Neural cell (in vitro differentiated cells): Measurements from ENCODE around the gene CNTN4. TPM values are rescaled to one million over a fixed set of nuclear protein-coding genes. Genes with fewer than 3 reads are reported as not detected.

Source experiments
- H2AFZ ChIP-seq: fragments of 200-600, 300-800 bp; sonication (generic), shearing (Covaris generic); 2 replicates; pipeline ENCODE4 v1.6.0; 2014; ENCODE audit warnings: low read depth, mild to moderate bottlenecking, antibody characterized with exemption, low read length, moderate library complexity
- H3F3A ChIP-seq: fragments of 200-600 bp; shearing (Covaris generic); 2 replicates; pipeline ENCODE4 v1.6.1; 2016; ENCODE audit warnings: mild to moderate bottlenecking, moderate library complexity, mixed read lengths, antibody characterized with exemption, low read length; ENCODE audit not compliant: insufficient read depth, poor library complexity, severe bottlenecking
- H3K27ac ChIP-seq: fragments of 200-600, 300-800 bp; sonication (generic), shearing (Covaris generic); 2 replicates; pipeline ENCODE4 v1.5.1; 2014; ENCODE audit warnings: mild to moderate bottlenecking, low read length, moderate library complexity
- H3K27me3 ChIP-seq: fragments of 300-800, 200-600 bp; sonication (generic), shearing (Covaris generic); 2 replicates; pipeline ENCODE4 v1.6.0; 2014; ENCODE audit warnings: mild to moderate bottlenecking, low read depth, low read length, moderate library complexity; ENCODE audit not compliant: insufficient read depth
- H3K36me3 ChIP-seq: fragments of 300-800, 200-600 bp; sonication (generic), shearing (Covaris generic); 2 replicates; pipeline ENCODE4 v1.5.1; 2014; ENCODE audit warnings: mild to moderate bottlenecking, antibody characterized with exemption, low read length, moderate library complexity; ENCODE audit not compliant: insufficient read depth
- H3K4me2 ChIP-seq: fragments of 300-800, 200-600 bp; sonication (generic), shearing (Covaris generic); 2 replicates; pipeline ENCODE4 v1.6.0; 2014; ENCODE audit warnings: mild to moderate bottlenecking, low read length
- H3K4me3 ChIP-seq: fragments of 300-800, 200-600 bp; sonication (generic), shearing (Covaris generic); 2 replicates; pipeline ENCODE4 v1.5.1; 2014; ENCODE audit warnings: mild to moderate bottlenecking, low read length, moderate library complexity
- H3K79me2 ChIP-seq: fragments of 200-600 bp; shearing (Covaris generic); replicated peaks from 2 replicates; pipeline ENCODE4 v1.6.0; 2014; ENCODE audit warnings: mild to moderate bottlenecking, low read length, moderate library complexity; ENCODE audit not compliant: insufficient read depth
- H3K9ac ChIP-seq: fragments of 300-800, 200-600 bp; sonication (generic), shearing (Covaris generic); 2 replicates; pipeline ENCODE4 v1.6.1; 2016; ENCODE audit warnings: mild to moderate bottlenecking, low read length, mixed read lengths
- H3K9me2 ChIP-seq: fragments of 200-600 bp; shearing (Covaris generic); 2 replicates; pipeline ENCODE4 v1.6.1; 2016; ENCODE audit warnings: mild to moderate bottlenecking, low read length, mixed read lengths; ENCODE audit not compliant: insufficient read depth
- H3K9me3 ChIP-seq: fragments of 200-600, 300-800 bp; sonication (generic), shearing (Covaris generic); 2 replicates; pipeline ENCODE4 v1.6.1; 2016; ENCODE audit warnings: mild to moderate bottlenecking, mixed run types, low read length, moderate library complexity, mixed read lengths
- H4K20me1 ChIP-seq: fragments of 200-600 bp; shearing (Covaris generic); 2 replicates; pipeline ENCODE4 v1.6.1; 2016; ENCODE audit warnings: mild to moderate bottlenecking, mixed run types; ENCODE audit not compliant: insufficient read depth
- CTCF ChIP-seq: fragments of 450-650 bp; IDR thresholded peaks from 2 replicates; pipeline ENCODE4 v1.5.1; 2014; ENCODE audit warnings: antibody characterized with exemption, mild to moderate bottlenecking, moderate library complexity; ENCODE audit not compliant: poor library complexity, severe bottlenecking
- EP300 ChIP-seq: fragments of 450-650 bp; conservative IDR thresholded peaks from 2 replicates; pipeline ENCODE4 v1.6.1; 2014; ENCODE audit warnings: antibody characterized with exemption, mild to moderate bottlenecking, moderate library complexity; ENCODE audit not compliant: poor library complexity, severe bottlenecking
- EZH2 ChIP-seq: fragments of 200-600, 300-800 bp; shearing (Covaris generic), sonication (generic); IDR thresholded peaks from 2 replicates; pipeline ENCODE4 v1.6.1; 2014; ENCODE audit warnings: antibody characterized with exemption, low read length, borderline replicate concordance, mild to moderate bottlenecking; ENCODE audit not compliant: insufficient read depth, poor library complexity, severe bottlenecking
- MXI1 ChIP-seq: fragments of 450-650 bp; conservative IDR thresholded peaks from 2 replicates; pipeline ENCODE4 v1.6.1; 2014; ENCODE audit warnings: antibody characterized with exemption, mild to moderate bottlenecking; ENCODE audit not compliant: poor library complexity, severe bottlenecking
- POLR2AphosphoS5 ChIP-seq: IDR thresholded peaks from 2 replicates; pipeline ENCODE4 v1.6.1; 2012
- RAD21 ChIP-seq: fragments of 450-650 bp; conservative IDR thresholded peaks from 2 replicates; pipeline ENCODE4 v1.6.1; 2014; ENCODE audit warnings: antibody characterized with exemption, mild to moderate bottlenecking, moderate library complexity
- SMC3 ChIP-seq: fragments of 450-650 bp; conservative IDR thresholded peaks from 2 replicates; pipeline ENCODE4 v1.6.1; 2014; ENCODE audit warnings: antibody characterized with exemption, mild to moderate bottlenecking, moderate library complexity; ENCODE audit not compliant: poor library complexity
- TAF1 ChIP-seq: IDR thresholded peaks from 2 replicates; pipeline ENCODE4 v1.6.1; 2012; ENCODE audit warnings: low read depth
- polyA plus RNA-seq: library from polyadenylated mRNA; depleted of rRNA; stranded (reverse); fragments of >200 nt; gene quantifications from 2 replicates; pipeline ENCODE4 v1.2.3, GENCODE V29; 2014
- TF ChIP-seq, protein P1 (sequence below): IDR thresholded peaks from 2 replicates; pipeline ENCODE4 v1.6.1; 2012; ENCODE audit warnings: borderline replicate concordance

Gene CNTN4
- polyA plus RNA-seq, 1 donor from 2014 or later, result 10.6 TPM

DNA sequence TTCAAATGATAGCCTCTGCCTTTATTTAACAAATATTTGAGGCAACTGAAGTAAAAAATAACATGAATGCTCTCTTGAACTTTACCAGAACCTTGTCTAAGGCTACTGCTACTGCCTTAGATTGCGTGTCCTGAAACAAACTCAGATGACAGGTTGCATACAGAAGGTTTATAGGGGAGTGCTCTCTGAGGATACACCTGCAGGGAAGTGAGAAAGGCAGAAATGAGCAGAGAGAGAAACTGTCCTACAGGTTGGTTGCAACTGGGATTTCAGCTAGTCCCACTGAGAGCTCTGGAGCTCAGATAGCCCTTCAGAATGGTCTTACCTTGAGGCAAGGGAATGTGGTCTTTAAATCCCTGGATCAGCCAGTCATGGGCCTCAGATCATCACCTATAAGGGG, 846.0 kb downstream of the CNTN4 start:
- H3F3A ChIP-seq, result no peaks in the 10 kb centered on the region
- no peaks in the 10 kb centered on the region for H3K27me3 ChIP-seq
- no peaks in the 10 kb centered on the region for H3K79me2 ChIP-seq
- no peak overlapping the region for H3K9ac ChIP-seq
- H3K4me3 ChIP-seq, result no peak overlapping the region
- H2AFZ ChIP-seq, result no peak overlapping the region
- no peaks in the 10 kb centered on the region for H3K9me3 ChIP-seq
- no peak overlapping the region for H3K27ac ChIP-seq
- no peak overlapping the region for H3K4me2 ChIP-seq
- no peaks in the 10 kb centered on the region for H3K9me2 ChIP-seq
- no peaks in the 10 kb centered on the region for H3K36me3 ChIP-seq
- H4K20me1 ChIP-seq, result no peaks in the 10 kb centered on the region
- TF ChIP-seq SMC3, result no peak
- TF ChIP-seq MXI1, result no peak
- TF ChIP-seq POLR2AphosphoS5, result no peak
- TF ChIP-seq RAD21, result no peak
- TF ChIP-seq CTCF, result no peak
- TF ChIP-seq, protein P1, sequence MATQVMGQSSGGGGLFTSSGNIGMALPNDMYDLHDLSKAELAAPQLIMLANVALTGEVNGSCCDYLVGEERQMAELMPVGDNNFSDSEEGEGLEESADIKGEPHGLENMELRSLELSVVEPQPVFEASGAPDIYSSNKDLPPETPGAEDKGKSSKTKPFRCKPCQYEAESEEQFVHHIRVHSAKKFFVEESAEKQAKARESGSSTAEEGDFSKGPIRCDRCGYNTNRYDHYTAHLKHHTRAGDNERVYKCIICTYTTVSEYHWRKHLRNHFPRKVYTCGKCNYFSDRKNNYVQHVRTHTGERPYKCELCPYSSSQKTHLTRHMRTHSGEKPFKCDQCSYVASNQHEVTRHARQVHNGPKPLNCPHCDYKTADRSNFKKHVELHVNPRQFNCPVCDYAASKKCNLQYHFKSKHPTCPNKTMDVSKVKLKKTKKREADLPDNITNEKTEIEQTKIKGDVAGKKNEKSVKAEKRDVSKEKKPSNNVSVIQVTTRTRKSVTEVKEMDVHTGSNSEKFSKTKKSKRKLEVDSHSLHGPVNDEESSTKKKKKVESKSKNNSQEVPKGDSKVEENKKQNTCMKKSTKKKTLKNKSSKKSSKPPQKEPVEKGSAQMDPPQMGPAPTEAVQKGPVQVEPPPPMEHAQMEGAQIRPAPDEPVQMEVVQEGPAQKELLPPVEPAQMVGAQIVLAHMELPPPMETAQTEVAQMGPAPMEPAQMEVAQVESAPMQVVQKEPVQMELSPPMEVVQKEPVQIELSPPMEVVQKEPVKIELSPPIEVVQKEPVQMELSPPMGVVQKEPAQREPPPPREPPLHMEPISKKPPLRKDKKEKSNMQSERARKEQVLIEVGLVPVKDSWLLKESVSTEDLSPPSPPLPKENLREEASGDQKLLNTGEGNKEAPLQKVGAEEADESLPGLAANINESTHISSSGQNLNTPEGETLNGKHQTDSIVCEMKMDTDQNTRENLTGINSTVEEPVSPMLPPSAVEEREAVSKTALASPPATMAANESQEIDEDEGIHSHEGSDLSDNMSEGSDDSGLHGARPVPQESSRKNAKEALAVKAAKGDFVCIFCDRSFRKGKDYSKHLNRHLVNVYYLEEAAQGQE, result no peak
- TF ChIP-seq EZH2, result no peak
- no peak for TF ChIP-seq TAF1
- TF ChIP-seq EP300, result no peak

DNA sequence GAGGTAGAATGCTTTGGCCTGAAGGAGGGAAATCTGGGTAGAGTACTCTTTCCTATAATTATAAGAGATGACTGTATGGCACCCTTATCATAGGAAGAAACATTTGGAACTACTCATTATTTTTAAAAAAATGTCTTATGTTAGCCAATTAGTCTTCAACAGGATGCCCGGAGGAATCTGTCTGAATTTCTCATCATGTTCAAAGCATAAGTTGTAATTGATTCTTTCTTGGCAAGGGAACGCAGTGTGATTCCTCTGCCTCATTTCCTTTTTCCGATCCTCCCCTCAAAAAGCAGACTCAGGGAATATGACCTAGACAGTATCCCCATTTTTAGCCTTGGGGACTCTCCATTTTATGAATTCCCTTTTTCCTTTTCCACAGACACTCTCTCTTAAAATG, 846.5 kb downstream of the CNTN4 start:
- TF ChIP-seq POLR2AphosphoS5 (no peak), EZH2 (no peak)
- H3K27me3 ChIP-seq, result no peaks in the 10 kb centered on the region
- H2AFZ ChIP-seq, result no peak overlapping the region
- no peaks in the 10 kb centered on the region for H3K9me2 ChIP-seq
- no peak overlapping the region for H3K4me2 ChIP-seq
- no peaks in the 10 kb centered on the region for H3F3A ChIP-seq
- H3K36me3 ChIP-seq, result no peaks in the 10 kb centered on the region
- no peak overlapping the region for H3K9ac ChIP-seq
- no peaks in the 10 kb centered on the region for H3K79me2 ChIP-seq
- no peak overlapping the region for H3K27ac ChIP-seq
- no peaks in the 10 kb centered on the region for H3K9me3 ChIP-seq
- H4K20me1 ChIP-seq, result no peaks in the 10 kb centered on the region
- no peak overlapping the region for H3K4me3 ChIP-seq

- no peaks in the 10 kb centered on the region for H3F3A ChIP-seq
- H3K9me3 ChIP-seq, result no peaks in the 10 kb centered on the region
- H3K79me2 ChIP-seq, result no peaks in the 10 kb centered on the region
- H4K20me1 ChIP-seq, result no peaks in the 10 kb centered on the region
- no peaks in the 10 kb centered on the region for H3K36me3 ChIP-seq
- H2AFZ ChIP-seq, result no peak overlapping the region
- no peak overlapping the region for H3K4me2 ChIP-seq
- H3K4me3 ChIP-seq, result no peak overlapping the region
- TF ChIP-seq TAF1 (no peak), CTCF (no peak), SMC3 (no peak), MXI1 (no peak), EZH2 (no peak)
- no peaks in the 10 kb centered on the region for H3K9me2 ChIP-seq
- H3K9ac ChIP-seq, result no peak overlapping the region
- H3K27ac ChIP-seq, result no peak overlapping the region
- H3K27me3 ChIP-seq, result no peaks in the 10 kb centered on the region
Observed at GRCh38 chr3:2947536-2947935, 848.9 kb downstream of the CNTN4 start.
